GM03348 (cell line): ENCODE results near the gene VPS26A.

ENCODE experiments used
- DNase-seq: peaks from one replicate; pipeline ENCODE4 v3.0.0; 2012; ENCODE audit warnings: low spot score

The VPS26A gene

DNA sequence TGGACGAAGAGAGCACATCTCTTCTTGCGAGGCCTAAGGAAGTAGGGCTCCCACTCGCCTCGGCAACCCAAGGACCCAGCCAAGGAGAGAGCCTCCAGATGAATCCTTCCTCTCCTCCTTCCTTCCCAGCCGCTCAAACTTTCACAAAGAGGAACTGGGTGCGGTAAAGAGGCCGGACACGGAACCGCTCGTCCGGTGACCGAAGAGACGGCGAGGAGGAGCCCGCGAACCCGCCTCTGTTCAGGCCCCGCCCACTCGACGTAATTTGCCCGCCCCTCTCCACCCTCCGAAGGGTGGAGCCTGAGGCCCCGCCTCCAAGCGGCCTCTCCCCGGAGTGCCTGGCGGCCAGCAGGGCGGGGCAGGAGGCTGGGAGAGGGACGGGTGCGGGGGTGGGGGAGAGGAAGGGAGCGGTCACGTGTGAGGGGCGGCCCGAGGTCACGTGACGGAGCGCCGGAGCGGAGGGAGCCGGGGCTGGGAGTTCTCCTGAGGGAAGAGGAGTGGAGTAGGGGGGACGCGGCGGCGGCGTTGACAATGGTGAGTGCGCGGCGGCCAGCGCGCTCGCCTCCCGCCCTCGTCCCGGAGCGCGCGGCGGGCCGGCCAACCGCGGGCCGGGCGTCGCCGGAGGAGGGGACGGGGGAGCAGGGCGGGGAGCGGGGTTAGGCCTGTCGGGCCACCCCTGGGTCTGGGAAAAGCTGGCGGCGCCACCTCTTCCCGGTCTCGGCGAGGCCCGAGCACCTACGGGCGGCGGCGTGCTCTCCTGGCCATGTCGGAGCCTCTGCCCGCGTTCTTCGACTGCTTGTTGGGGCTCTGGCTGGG, at the start of gene VPS26A:
TSS of gene VPS26A (plus strand) at position 432 of the 816 bp plus-strand sequence. CDS start at position 532, 100 bp downstream.
- peak; percentile 100 for DNase-seq

DNA sequence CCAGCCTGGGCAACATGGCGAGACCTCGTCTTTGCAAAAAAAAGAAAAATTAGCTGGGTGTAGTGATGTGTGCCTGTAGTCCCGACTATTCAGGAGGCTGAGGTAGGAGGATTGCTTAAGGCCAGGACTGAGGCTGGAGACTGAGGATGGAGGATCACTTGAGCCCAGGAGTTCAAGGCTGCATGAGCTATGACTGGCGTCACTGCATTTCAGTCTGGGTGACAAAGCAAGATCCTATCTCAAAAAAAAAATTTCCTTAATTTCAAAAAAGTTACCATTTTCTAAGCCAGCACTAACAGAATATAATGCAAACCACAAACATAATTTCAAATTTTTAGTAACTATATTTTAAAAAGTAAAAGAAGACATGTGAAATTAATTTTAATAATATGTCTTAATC, 49.4 kb upstream of the VPS26A start:
- no peak for DNase-seq

DNA sequence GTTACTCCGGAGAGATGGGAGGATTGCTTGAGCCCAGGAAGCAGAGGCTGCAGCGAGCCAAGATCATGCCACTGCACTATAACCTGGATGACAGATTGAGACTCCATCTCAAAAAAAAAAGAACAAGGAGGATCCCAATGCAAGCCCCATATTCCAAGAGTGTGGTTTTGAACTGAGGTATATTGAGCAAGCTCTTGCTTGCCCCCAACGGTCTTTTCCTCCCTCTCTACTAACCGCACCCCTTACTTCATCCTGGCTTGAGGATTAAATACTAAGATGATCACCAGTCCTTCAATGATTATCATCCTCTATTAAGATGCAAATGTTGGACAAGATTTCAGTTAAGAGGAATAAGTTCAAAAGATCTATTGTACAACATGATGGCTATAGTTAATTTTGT, 48.5 kb upstream of the VPS26A start:
- no peak for DNase-seq

DNA sequence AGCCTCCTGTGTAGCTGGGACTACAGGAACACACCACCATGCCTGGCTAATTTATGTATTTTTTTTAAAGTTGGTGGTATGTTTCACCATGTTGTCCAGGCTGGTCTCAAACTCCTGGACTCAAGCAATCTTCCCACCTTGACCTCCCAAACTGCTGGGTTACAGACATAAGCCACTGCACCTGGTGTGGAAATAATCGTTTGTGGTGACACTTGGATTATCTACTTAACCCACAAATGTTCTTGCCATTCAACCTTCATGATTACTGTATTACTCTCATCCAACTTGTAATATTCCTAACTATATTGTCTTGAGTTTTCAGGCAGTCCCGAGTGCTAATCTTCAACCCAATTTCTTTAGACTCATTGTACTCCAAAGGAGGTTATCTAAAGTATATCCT, 45.7 kb upstream of the VPS26A start:
- no peak for DNase-seq

DNA sequence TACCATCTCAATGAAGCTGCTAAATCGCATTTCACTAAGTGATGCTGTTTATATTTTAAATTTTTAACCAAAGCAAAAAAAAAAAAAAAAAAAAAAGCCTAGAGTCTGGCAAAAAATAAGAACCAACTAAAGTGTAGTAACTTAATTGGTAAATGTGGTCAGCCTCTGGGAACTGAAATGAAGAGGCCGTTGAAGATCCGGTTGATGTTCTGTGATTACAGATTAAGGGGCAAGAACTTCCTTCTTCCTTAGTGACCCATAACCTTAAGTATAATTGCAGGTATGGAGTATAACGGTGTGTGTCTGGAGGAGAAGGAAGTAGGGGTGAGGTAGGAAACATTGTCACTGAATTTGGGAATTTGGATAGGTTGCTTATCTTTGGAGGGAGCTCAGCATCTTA, 43.8 kb upstream of the VPS26A start:
- no peak for DNase-seq

DNA sequence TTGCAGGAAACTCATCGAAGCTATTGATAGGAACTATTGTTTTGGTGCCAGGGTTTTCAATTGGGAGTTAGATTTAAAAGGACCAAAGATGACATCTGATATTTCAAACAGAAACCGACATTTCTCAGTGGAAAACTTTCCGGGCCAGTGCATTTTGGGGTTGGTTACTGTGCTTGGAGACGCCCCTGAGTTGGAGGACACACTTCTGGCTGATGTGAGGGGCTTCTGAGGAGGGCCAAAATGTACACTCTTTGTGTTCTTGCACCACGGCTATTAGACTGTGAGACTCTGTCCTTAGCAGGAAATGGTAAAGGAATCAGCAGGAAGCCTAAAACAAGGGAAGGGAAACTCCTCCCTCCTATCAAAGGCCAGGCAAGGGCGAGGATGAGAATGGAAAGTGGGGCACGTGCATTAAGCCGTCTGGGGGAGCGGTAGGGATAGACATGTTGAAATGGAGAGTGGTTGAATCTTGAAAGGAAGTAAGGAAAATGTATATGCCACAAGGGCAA, 37.9 kb upstream of the VPS26A start:
- peak; percentile 29 for DNase-seq

DNA sequence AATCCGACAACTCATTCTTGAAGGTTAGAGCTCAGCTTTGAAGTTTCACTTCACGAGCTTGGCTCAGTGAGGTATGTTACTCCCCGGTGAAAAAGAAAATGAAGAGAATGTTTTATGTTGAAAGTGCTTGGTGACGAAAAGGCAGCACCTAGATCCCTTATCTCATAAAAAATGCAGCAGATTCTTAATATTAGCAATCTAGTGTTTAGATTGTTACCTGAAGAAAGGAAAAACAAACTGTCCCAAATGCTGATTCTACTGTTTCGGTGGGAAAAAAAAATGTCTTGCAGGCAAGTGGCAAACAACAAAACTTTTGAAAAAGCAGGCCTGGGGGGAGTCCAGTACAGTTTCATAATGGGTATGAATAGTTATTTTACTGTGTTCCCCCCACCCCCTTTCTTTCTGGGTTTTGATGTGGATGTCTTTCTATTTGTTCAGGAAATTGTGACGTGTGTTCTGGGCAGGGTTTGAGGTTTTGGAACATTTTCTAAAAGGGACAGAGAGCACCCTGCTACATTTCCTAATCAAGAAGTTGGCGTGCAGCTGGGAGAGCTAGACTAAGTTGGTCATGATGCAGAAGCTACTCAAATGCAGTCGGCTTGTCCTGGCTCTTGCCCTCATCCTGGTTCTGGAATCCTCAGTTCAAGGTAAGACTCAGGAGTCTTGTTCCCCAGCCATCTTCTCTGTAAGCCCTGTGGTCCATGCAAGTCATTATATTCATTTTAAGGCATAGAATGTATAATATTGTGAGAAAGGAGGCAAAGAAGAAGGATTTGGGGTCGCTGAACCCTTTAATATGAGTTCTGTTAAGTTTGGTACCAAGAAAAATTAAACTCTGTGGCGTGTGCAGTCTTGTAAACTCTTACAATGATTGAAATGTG, 36.1 kb upstream of the VPS26A start, which contains the start of gene SRGN:
TSS of gene SRGN (plus strand) at position 514 of the 881 bp plus-strand sequence. CDS start at position 569, 55 bp downstream.
- peak; percentile 28 for DNase-seq

DNA sequence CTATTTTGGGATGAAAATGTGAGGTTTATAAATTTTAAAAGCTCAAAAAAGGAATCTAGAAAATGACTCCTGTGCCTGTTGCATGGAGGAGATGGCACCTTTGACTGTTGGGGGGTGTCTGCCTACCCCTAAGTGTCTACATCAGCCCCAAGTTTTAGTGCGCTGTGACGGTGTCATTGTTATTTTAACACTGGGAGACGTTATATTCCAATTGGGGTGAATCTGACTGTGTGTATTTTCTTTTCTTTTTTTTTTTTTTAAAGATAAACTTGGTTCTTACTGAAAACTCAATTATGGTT, 35.6 kb upstream of the VPS26A start:
- DNase-seq: no peak

DNA sequence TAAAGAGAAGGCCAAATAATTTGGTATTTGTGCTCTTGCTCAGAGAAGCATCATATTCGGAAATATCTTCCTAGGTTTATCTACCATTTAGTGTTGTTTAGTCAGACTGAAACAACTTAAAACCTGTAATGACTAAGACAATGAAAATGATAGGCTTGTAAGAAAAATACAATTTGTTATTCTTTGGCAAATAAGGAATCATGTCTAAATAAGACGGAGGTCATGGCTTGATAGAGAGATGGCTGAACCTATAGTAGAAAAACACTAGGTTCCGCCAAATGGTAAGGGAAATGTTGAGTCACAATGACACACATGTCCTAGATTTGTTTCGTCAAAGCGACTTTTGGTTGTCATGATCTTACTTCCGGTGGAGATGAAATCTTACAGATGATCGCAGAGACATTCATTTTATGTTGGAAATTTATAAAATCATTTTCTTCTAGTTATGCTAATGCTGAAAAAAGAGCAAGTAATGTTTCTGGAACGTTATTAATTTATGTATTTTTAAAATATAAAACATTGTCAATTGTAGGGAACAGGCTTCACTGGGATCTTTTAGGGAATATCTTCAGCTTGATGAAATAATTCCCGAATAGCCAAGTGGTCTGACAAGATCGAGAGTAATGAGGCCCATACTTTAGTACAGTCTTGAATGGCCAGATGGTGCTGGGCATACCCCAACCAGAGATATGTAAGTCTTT, 35.0 kb upstream of the VPS26A start:
- no peak for DNase-seq

DNA sequence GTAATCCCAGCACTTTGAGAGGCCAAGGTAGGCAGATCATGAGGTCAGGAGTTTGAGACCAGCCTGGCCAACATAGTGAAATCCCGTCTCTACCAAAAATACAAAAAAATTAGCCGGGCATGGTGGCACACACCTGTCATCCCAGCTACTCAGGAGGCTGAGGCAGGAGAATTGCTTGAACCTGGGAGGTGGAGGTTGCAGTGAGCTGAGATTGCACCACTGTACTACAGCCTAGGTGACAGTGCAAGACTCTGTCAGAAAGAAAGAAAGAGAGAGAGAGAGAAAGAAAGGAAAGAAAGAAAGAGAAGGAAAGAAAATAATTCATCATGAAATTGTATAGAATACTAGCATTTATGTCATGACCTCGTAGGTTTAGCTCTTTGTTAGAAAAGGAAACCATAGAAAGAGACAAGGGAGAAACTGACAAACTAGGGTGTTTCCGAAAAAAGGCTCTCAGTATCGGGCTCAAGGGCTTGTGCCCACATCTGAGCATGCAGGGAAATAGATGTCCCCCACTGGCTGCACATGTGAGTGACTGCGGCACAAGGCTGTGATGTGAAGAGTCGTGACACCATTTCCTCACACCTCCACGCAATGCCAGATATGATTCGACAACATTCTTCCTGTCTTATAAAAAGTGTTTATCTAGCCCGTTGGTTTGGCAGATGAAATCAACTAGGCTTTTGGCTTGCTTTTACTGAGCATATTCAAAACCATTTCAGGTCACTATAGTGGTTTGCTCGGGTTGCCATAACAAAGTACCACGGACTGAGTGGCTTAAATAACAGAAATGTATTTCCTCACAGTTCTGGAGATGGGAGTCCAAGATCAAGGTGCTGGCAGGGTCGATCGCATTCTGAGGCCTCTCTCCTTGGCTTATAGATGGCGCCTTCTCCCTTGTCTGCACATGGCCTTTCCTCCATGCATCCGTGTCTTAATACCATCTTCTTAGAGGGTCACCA, 34.1 kb upstream of the VPS26A start:
- no peak for DNase-seq

DNA sequence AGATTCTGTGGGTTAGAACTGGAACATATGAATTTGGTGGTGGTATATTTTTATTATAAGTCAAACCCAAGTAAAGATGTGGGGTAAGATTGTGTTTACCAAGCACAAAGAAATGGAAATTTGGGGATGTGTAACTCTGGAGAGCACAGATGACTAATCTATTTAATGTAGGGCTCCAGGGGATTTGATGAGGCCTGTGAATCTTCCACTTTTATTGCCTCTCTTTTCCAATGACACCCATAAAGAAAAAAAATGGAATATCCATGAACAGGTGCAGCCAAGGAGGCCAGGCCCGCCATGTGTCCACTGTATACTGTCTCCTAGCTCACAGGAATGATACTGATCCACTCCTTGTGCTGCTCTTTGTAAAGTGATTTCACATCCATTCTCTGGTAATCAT, 33.3 kb upstream of the VPS26A start:
- DNase-seq: no peak

DNA sequence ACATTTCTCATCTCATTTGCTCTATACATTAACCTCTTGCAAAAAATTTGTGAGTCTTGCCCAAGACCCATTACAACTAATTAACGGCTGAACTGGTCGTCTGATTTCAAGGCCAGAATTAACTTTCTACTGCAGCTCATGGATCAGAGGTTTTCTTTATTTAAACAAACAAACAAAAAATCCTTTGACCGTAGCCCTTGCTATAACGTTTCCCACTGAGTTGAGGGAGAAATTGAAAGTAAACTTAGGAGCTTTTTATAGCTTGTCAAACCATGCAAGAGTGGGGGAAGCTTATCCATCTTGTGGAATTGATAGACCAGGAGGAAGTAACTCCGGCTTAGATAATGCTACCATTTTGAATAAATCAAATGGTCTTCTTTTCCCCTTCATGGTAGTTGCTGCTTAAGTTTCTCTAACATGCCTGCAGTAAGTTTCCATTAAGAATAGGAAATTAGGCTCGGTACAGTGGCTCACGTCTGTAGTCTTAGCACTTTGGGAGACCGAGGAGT, 32.8 kb upstream of the VPS26A start:
- DNase-seq: no peak

DNA sequence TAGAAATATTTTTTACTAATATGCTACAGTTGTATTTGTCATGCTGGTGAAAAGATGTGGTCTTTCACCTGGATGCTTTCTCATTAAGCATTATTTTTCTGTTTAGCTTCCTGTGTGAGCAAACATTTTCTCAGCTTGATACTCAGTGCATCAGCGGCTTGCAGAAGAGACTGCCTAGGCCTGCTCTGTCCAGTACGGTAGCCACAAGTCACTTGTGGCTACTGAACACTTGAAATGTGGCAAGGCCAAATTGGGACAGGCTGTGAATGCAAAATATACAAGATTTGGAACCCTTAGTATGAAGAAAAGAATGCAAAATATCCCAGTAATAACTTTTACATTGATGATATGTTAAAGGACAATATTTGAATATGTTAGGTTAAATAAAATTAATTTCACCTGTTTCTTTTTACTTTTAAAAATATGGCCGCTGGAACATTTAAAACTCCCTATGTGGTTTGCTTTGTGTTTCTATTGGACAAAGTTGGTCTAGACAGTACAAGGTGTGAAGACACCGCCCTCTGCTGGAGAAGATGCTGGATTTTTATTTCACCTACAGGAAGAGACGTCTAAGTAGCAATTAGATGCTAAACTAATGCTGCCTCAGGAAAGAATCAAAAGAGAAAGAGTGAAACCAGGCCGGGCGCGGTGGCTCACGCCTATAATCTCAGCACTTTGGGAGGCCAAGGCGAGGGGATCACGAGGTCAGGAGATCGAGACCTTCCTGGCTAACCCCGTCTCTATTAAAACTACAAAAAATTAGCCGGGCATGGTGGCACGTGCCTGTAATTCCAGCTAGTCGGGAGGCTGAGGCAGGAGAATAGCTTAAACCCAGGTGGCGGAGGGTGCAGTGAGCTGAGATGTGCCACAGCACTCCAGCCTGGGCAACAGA, 30.8 kb upstream of the VPS26A start:
- peak; percentile 82 for DNase-seq

DNA sequence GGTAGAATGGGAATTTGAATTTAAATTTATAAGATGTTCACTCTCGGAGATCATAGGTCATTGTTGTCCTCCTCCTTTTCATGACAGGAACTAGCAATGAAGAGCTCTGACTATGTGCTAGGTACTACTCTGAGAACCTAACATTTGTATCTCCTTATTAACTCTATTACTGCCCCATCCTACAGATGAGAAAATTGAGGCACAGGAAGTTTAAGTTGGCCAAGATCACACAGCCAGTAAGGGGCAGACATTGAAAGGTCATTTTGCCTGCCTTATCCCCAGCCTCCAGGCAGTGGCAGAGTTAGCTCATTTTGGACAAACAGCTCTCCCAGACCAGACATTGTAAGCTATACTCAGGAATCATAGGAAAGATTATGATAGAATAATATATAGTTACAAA, 30.0 kb upstream of the VPS26A start:
- DNase-seq: peak; percentile 15

DNA sequence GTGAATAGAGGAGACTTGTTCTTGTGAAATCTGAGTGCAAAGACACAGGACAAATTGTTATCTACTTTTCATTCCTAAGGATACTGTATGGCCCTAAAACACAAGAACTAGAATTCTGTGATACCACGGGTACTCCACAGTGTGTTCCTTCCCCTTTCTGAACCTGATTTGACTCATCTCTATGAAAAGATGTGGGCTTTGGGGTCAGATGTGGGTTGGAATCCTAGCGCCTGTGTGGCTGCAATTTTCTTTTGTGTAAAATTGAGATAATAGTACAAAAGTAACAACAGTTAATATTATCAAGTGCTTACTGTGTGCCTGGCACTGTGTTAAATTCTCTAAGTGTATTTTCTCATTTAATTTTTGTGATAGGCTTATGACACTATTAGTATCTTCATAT, 27.9 kb upstream of the VPS26A start:
- no peak for DNase-seq

DNA sequence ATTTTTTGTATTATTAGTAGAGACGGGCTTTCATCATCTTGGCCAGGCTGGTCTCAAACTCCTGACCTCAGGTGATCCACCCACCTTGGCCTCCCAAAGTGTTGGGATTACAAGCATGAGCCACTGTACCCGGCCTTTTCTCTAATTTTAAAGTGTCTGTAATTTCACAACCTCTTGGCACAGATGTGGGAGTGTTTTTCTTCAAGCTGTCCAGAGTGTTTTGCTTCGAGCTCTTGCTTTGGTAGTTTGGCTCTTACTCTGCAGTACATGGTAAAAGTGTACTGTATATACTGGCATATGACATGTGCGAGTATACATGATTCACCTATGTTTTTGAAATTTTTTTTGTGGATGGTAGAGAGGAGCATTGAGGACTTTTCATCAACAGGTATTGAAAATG, 26.2 kb upstream of the VPS26A start:
- DNase-seq: no peak

DNA sequence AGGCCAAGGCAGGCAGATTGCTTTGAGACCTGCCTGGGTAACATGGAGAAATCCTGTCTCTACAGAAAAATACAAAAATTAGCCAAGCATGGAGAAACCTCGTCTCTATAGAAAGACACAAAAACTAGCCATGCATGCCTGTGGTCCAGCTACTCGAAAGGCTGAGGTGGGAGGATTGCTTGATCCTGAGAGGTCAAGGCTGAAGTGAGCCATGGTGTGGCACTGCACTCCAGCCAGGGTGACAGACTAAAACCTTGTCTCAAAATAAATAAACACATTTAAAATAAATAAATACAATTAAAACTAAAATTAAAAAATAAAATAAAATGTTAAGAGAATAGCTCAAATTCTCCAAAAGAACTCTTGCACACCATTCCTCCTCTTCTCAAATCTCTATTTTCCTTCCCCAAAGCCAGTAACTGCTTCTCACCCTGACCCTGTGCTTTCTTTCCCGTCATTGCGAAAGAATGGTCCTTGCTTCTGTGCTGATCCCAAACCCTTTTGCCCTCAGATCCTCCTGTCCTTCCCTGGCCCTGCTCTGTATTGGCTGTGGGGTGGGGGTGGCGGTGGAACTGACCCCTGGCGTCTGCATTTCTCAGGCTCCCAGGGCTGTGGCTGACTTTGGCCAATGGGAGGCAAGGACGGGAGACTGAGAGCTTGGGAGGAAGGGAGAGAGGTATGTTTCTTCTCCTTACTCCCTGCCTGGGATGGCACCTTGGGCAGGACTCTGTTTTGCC, 23.7 kb upstream of the VPS26A start:
- DNase-seq: no peak

DNA sequence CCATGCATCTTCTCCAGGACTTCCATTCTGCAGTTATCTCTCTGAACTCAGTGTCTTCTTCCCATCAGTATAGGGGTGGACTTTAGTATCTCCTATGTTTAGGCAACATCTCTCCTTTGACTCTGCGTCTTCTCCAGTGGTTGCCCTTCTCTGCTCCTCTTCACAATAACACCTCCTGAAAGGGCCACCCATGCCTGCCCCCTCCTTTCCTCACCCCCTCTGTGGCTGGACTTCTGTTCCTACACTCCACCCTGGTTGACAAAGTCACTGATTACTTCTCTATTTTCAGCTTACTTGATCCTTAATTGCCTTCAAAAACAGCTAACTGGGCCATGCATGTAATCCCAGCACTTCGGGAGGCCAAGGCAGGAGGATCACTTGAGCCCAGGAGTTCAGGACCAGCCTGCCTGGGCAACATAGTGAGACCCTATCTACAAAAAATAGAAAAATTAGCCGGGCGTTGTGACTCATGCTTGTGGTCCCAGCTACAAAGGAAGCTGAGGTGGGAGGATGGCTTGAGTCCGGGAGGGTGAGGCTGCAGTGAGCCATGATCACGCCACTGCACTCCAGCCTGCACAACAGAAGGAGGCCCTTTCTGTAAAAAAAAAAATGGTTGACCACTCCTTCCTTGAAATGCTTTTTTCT, 22.4 kb upstream of the VPS26A start:
- DNase-seq: no peak

DNA sequence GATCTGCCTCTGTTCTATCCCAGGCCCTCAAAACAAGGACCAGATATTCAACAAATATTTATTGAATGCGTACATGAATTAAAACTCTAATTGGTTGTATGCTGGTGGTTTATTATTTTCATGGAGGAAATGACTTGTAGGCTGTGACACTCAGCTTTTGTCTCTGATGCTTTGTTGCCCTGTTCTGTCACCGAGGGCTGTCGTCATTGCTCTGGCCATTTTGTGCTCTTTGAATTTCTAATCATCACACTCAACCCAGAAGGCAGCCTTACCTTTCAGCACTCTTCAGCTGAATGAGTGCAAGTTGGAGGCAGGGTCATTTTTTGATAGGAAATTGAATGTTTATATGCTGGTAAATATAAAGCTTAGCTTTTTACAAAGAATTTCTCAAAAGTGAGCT, 21.5 kb upstream of the VPS26A start:
- no peak for DNase-seq
